Breast epithelium (tissue), 3 donors: ENCODE results near the gene ACSF2.

Experiments
- POLR2A ChIP-seq: fragments of 450-650 bp; IDR thresholded peaks from one replicate; pipeline ENCODE4 v1.6.1; 2016; ENCODE audit warnings: antibody characterized with exemption, mild to moderate bottlenecking, moderate library complexity
- TF ChIP-seq, protein P1 (sequence below), 3 donors: fragments of 450-650 bp; IDR thresholded peaks; one replicate each; pipeline ENCODE4 v1.5.1; 2016 to 2017; ENCODE audit warnings: antibody characterized with exemption in 3 of 3, mild to moderate bottlenecking in 3 of 3, moderate library complexity in 3 of 3

- TF ChIP-seq, protein P1, sequence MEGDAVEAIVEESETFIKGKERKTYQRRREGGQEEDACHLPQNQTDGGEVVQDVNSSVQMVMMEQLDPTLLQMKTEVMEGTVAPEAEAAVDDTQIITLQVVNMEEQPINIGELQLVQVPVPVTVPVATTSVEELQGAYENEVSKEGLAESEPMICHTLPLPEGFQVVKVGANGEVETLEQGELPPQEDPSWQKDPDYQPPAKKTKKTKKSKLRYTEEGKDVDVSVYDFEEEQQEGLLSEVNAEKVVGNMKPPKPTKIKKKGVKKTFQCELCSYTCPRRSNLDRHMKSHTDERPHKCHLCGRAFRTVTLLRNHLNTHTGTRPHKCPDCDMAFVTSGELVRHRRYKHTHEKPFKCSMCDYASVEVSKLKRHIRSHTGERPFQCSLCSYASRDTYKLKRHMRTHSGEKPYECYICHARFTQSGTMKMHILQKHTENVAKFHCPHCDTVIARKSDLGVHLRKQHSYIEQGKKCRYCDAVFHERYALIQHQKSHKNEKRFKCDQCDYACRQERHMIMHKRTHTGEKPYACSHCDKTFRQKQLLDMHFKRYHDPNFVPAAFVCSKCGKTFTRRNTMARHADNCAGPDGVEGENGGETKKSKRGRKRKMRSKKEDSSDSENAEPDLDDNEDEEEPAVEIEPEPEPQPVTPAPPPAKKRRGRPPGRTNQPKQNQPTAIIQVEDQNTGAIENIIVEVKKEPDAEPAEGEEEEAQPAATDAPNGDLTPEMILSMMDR (IDR thresholded peaks at IDR 0.05) = no peak
- TF ChIP-seq POLR2A = no peak
Observed at GRCh38 chr17:50388728-50389127, 37.3 kb upstream of the ACSF2 start.
